ENCODE results near the gene CDC42SE2.
"Not testable (repeated sequence)": the region's sequence is repeated elsewhere in the genome, so short reads cannot be mapped to it uniquely, and the experiment has no call there.

CDC42SE2 gene

DNA sequence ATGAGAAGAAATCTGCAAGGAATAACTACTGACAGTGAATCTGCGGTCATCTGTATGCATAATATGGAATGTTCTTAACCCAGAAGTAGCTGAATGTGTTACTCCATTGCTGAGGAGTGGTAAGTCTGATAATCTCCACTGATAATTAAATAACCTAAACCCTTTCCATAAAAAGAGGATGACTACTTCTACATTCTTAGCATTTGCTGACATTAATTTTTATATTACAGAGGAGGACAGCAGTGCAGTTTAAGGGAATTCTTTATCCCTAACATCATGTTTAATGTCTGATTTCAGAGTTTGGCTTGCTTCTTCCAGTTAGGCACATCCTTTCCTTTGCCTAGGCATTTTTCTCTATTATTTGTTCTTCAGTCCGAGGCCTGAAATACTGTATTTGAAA lies 52.2 kb downstream of the CDC42SE2 start:
- H3K4me1 ChIP-seq (ENCODE audit: control insufficient read depth, insufficient read depth, low read length): peaks cover 4% of the 10 kb centered on the region
- H3K4me3 ChIP-seq (ENCODE audit: low read length): no peak overlapping the region
- H3K27ac ChIP-seq (ENCODE audit: low read depth, low read length): no peak overlapping the region
- H3K36me3 ChIP-seq (ENCODE audit: control insufficient read depth, insufficient read depth, low read length): peaks cover 2% of the 10 kb centered on the region
- no peak overlapping the region for H3K9ac ChIP-seq (ENCODE audit: low read length)
- no peaks in the 10 kb centered on the region for H3K27me3 ChIP-seq (ENCODE audit: control insufficient read depth, insufficient read depth, low read length)

DNA sequence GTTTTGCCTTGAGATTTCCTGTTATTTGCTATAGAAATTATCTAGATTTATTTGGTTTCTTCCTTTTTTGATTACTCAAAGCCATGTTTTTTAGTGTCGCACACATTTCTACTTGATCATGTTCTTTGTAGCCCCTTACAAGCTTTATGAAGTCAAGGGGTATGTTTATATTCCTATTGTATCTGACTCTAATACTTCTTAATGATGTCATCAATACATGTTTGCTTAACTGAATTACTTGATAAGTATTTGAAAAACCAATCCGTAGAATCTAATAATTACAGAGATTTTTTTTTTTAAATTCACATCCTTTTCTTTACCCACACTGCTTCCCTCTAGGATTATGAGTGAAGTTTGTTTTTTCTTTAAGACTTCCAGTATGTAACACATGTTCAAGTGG lies 53.0 kb downstream of the CDC42SE2 start:
- Histone ChIP-seq H3K27me3 (ENCODE audit: control insufficient read depth, insufficient read depth, low read length) (no peaks in the 10 kb centered on the region), H3K27ac (ENCODE audit: low read depth, low read length) (no peak overlapping the region), H3K9ac (ENCODE audit: low read length) (no peak overlapping the region), H3K4me1 (ENCODE audit: control insufficient read depth, insufficient read depth, low read length) (peaks cover 4% of the 10 kb centered on the region), H3K4me3 (ENCODE audit: low read length) (no peak overlapping the region), H3K36me3 (ENCODE audit: control insufficient read depth, insufficient read depth, low read length) (peaks cover 2% of the 10 kb centered on the region)

DNA sequence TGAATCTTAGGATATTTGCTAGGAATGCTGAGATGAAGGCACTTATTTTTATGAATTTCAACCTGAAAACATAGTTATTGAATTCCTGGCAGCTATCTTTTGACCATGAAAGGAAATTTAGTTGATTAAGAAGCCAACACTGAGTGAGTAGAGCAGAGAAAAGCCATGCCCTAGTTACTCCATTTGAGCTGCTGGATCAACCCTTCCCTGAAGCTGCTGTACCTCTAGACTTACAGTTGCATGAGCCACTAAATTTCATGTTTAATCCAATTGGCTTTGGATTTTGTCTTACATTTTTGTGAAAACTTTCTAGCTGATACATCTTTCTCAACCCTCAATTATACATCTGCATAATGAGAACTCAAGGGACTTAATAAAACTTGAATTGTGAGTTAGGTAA lies 54.6 kb downstream of the CDC42SE2 start:
- peaks cover 4% of the 10 kb centered on the region for H3K4me1 ChIP-seq (ENCODE audit: control insufficient read depth, insufficient read depth, low read length)
- no peak overlapping the region for H3K9ac ChIP-seq (ENCODE audit: low read length)
- H3K4me3 ChIP-seq (ENCODE audit: low read length): no peak overlapping the region
- no peak overlapping the region for H3K27ac ChIP-seq (ENCODE audit: low read depth, low read length)
- no peaks in the 10 kb centered on the region for H3K27me3 ChIP-seq (ENCODE audit: control insufficient read depth, insufficient read depth, low read length)
- H3K36me3 ChIP-seq (ENCODE audit: control insufficient read depth, insufficient read depth, low read length): peaks cover 2% of the 10 kb centered on the region

DNA sequence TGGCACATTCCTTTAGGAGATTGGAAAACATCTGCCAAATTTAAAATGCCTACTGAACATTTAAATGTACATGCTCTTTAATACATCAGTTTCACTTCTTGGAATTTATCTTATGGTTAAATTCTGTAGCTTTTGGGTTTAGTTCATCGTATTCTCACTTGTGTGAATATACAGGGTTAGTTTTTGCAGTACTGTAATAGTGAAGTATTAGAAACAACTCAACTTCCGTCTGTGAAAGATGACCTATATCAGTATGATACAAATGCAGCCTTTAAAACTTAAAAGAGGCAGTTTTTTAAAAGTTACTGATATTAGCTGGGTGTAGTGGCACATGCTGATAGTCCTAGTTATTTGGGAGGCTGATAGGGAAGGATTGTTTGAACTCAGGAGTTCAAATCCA lies 57.2 kb downstream of the CDC42SE2 start:
- H3K4me1 ChIP-seq (ENCODE audit: control insufficient read depth, insufficient read depth, low read length): peaks cover 4% of the 10 kb centered on the region

DNA sequence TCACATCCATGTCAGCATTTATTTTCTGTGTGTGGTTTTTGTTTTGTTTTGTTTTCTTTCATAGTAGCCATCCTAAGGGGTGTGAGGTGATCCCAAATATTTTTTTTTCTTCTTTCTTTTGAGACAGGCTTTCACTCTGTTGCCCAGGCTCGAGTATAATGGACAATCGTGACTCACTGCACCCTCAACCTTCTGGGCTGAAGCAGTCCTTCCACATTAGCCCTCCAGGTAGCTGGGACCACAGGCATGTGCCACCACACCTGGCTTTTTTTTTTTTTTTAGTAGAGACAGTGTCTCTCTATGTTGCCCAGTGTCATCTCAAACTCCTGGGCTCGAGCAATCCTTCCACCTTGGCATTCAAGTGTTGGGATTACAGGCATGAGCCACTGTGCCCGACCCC lies 59.1 kb downstream of the CDC42SE2 start:
- Histone ChIP-seq H3K27me3 (ENCODE audit: control insufficient read depth, insufficient read depth, low read length) (no peaks in the 10 kb centered on the region), H3K4me3 (ENCODE audit: low read length) (no peak overlapping the region)

More for the DNA sequence above, 57.2 kb downstream of the CDC42SE2 start:
- Histone ChIP-seq H3K36me3 (ENCODE audit: control insufficient read depth, insufficient read depth, low read length) (peaks cover 2% of the 10 kb centered on the region), H3K27ac (ENCODE audit: low read depth, low read length) (no peak overlapping the region), H3K27me3 (ENCODE audit: control insufficient read depth, insufficient read depth, low read length) (no peaks in the 10 kb centered on the region), H3K9ac (ENCODE audit: low read length) (no peak overlapping the region), H3K4me3 (ENCODE audit: low read length) (no peak overlapping the region)

DNA sequence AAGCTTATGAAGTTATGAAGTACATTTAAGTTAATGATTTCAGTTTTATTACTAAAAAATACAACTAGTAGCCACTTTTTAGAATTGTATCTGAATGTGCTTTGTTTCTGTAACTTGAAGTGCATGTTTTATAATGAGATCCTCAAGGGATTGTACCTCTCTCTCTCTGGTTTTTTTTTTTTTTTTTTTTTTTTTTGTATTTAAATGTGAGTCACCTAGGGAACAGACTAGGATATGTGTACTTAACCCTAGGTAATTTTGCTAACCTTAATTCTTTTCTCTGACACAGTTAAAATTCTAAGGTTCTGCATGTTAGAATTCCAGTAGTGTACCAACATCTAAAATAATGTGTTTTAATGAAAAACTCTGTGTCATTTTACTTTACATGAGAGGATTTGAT lies 59.5 kb downstream of the CDC42SE2 start:
- Histone ChIP-seq H3K4me3 (ENCODE audit: low read length) (no peak overlapping the region), H3K9ac (ENCODE audit: low read length) (no peak overlapping the region), H3K4me1 (ENCODE audit: control insufficient read depth, insufficient read depth, low read length) (peaks cover 4% of the 10 kb centered on the region), H3K27me3 (ENCODE audit: control insufficient read depth, insufficient read depth, low read length) (no peaks in the 10 kb centered on the region), H3K36me3 (ENCODE audit: control insufficient read depth, insufficient read depth, low read length) (peaks cover 1% of the 10 kb centered on the region), H3K27ac (ENCODE audit: low read depth, low read length) (no peak overlapping the region)

More for the DNA sequence above, 59.1 kb downstream of the CDC42SE2 start:
- Histone ChIP-seq H3K27ac (ENCODE audit: low read depth, low read length) (no peak overlapping the region), H3K4me1 (ENCODE audit: control insufficient read depth, insufficient read depth, low read length) (peaks cover 4% of the 10 kb centered on the region), H3K9ac (ENCODE audit: low read length) (no peak overlapping the region), H3K36me3 (ENCODE audit: control insufficient read depth, insufficient read depth, low read length) (peaks cover 2% of the 10 kb centered on the region)

DNA sequence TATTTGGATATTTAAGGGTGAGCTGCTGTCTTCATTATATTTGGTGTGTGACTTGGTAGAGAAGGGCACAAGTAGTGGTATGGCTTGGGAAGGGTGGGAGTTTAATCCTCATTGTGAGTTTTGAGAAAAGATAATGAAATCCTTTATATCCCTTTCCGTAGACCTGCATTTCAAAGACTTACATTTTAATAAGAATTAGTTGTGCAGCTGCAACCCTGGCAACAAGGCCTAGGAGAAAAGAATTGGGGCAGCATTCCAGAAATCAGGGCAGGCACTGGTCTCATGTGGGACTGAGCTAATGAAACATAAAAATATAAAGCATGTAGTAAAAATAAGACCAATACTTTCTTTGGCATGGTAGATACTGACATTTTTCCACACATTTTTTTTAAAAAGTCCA lies 60.5 kb downstream of the CDC42SE2 start:
- H3K4me3 ChIP-seq (ENCODE audit: low read length): no peak overlapping the region
- no peak overlapping the region for H3K9ac ChIP-seq (ENCODE audit: low read length)
- H3K36me3 ChIP-seq (ENCODE audit: control insufficient read depth, insufficient read depth, low read length): no peaks in the 10 kb centered on the region
- H3K27me3 ChIP-seq (ENCODE audit: control insufficient read depth, insufficient read depth, low read length): no peaks in the 10 kb centered on the region
- H3K27ac ChIP-seq (ENCODE audit: low read depth, low read length): no peak overlapping the region
- peaks cover 4% of the 10 kb centered on the region for H3K4me1 ChIP-seq (ENCODE audit: control insufficient read depth, insufficient read depth, low read length)

DNA sequence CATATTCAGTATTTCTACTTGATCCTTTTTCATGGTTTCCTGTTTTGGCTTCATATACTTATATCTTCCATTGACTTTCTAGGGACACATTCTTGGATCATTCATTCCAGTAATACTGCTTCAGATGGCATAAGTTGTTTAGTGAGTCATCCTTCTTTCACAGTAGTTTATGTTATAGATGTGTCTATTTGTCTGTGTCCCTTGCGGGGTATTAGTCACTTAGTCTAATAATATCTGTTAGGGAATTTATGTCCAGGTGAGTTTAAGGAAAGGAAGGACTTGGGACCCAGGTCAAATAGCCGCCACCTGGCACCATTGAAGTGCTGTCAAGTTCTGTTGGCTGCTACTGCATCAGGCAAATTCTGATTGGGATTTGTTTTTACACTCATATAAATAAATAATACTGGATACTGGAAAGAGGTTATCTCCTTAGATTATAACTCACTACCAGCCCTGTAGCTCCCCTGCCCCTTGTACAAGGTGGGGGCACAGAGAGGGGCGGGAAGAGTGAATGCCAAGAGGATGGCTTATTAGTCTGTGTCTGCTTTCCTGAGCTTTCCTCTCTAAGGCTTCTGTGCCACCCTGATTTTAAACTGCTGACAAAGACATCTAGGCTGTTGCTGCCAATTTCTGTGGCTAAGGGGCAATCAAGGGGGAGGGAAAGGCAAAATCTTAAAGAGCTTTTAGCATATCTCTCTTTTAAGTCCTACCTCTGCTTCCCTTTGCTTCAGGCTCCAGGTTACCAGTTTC lies 64.9 kb downstream of the CDC42SE2 start:
- no peak overlapping the region for H3K4me3 ChIP-seq (ENCODE audit: low read length)
- H3K9ac ChIP-seq (ENCODE audit: low read length): no peak overlapping the region
- H3K36me3 ChIP-seq (ENCODE audit: control insufficient read depth, insufficient read depth, low read length): no peaks in the 10 kb centered on the region
- H3K27me3 ChIP-seq (ENCODE audit: control insufficient read depth, insufficient read depth, low read length): no peaks in the 10 kb centered on the region
- H3K27ac ChIP-seq (ENCODE audit: low read depth, low read length): no peak overlapping the region
- peaks cover 4% of the 10 kb centered on the region for H3K4me1 ChIP-seq (ENCODE audit: control insufficient read depth, insufficient read depth, low read length)

DNA sequence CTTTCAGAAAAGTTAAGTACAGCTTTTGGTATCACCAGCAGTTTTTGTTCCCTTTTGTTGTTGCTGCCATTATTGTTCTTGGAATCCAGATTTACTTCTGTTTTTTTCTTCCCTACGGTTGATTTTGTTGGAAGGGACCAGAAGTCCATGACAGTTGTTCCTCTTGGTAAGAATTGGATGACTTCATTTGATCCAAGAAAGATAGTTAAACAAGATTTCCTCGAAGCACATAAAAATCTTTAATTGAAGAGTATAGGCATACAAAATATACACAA lies 65.4 kb downstream of the CDC42SE2 start:
- H3K4me1 ChIP-seq (ENCODE audit: control insufficient read depth, insufficient read depth, low read length): peaks cover 2% of the 10 kb centered on the region
- no peaks in the 10 kb centered on the region for H3K36me3 ChIP-seq (ENCODE audit: control insufficient read depth, insufficient read depth, low read length)
- H3K27me3 ChIP-seq (ENCODE audit: control insufficient read depth, insufficient read depth, low read length): no peaks in the 10 kb centered on the region

DNA sequence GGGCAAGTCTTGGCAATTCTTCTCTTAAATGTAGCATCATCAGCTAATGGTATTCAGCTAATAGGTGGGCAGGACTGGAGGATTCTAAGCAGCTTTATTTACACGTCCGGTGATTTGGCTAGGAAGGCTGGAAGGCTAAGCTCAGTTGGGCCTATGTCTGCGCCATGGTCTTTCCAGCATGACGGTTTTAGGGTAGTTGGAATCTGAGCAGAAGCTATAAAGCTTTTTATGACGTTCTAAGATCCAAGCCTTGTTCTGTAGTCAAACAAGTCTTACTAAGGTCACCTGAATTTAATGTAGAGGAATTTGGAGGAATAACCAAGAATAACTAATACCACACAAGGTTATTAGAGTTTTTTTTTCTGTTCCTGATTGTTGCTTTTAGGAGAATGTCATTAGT lies 66.2 kb downstream of the CDC42SE2 start:
- Histone ChIP-seq H3K27me3 (ENCODE audit: control insufficient read depth, insufficient read depth, low read length) (no peaks in the 10 kb centered on the region), H3K4me1 (ENCODE audit: control insufficient read depth, insufficient read depth, low read length) (no peaks in the 10 kb centered on the region), H3K4me3 (ENCODE audit: low read length) (no peak overlapping the region), H3K27ac (ENCODE audit: low read depth, low read length) (no peak overlapping the region), H3K36me3 (ENCODE audit: control insufficient read depth, insufficient read depth, low read length) (no peaks in the 10 kb centered on the region), H3K9ac (ENCODE audit: low read length) (no peak overlapping the region)

More for the DNA sequence above, 65.4 kb downstream of the CDC42SE2 start:
- Histone ChIP-seq H3K4me3 (ENCODE audit: low read length) (no peak overlapping the region), H3K9ac (ENCODE audit: low read length) (no peak overlapping the region), H3K27ac (ENCODE audit: low read depth, low read length) (no peak overlapping the region)

DNA sequence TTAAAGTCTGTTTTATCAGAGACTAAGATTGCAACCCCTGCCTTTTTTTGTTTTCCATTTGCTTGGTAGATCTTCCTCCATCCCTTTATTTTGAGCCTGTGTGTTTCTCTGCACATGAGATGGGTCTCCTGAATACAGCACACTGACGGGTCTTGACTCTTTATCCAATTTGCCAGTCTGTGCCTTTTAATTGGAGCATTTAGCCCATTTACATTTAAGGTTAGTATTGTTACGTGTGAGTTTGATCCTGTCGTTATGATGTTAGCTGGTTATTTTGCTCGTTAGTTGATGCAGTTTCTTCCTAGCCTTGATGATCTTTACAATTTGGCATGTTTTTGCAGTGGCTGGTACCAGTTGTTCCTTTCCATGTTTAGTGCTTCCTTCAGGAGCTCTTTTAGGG lies 71.9 kb downstream of the CDC42SE2 start:
- H3K27me3 ChIP-seq (ENCODE audit: control insufficient read depth, insufficient read depth, low read length); H3K4me1 ChIP-seq (ENCODE audit: control insufficient read depth, insufficient read depth, low read length); H3K4me3 ChIP-seq (ENCODE audit: low read length); H3K36me3 ChIP-seq (ENCODE audit: control insufficient read depth, insufficient read depth, low read length); H3K27ac ChIP-seq (ENCODE audit: low read depth, low read length); H3K9ac ChIP-seq (ENCODE audit: low read length): not testable (repeated sequence)

DNA sequence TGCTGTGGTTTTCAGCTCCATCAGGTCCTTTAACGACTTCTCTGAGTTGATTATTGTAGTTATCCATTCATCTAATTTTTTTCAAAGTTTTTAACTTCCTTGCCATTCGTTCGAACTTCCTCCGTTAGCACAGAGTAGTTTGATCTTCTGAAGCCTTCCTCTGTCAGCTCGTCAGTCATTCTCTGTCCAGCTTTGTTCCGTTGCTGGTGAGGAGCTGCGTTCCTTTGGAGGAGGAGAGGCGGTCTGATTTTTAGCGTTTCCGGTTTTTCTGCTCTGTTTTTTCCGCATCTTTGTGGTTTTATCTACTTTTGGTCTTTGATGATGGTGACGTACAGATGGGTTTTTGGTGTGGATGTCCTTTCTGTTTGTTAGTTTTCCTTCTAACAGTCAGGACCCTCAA lies 72.9 kb downstream of the CDC42SE2 start:
- not testable (repeated sequence) for H3K4me1 ChIP-seq (ENCODE audit: control insufficient read depth, insufficient read depth, low read length); H3K9ac ChIP-seq (ENCODE audit: low read length); H3K4me3 ChIP-seq (ENCODE audit: low read length); H3K36me3 ChIP-seq (ENCODE audit: control insufficient read depth, insufficient read depth, low read length); H3K27ac ChIP-seq (ENCODE audit: low read depth, low read length); H3K27me3 ChIP-seq (ENCODE audit: control insufficient read depth, insufficient read depth, low read length)

DNA sequence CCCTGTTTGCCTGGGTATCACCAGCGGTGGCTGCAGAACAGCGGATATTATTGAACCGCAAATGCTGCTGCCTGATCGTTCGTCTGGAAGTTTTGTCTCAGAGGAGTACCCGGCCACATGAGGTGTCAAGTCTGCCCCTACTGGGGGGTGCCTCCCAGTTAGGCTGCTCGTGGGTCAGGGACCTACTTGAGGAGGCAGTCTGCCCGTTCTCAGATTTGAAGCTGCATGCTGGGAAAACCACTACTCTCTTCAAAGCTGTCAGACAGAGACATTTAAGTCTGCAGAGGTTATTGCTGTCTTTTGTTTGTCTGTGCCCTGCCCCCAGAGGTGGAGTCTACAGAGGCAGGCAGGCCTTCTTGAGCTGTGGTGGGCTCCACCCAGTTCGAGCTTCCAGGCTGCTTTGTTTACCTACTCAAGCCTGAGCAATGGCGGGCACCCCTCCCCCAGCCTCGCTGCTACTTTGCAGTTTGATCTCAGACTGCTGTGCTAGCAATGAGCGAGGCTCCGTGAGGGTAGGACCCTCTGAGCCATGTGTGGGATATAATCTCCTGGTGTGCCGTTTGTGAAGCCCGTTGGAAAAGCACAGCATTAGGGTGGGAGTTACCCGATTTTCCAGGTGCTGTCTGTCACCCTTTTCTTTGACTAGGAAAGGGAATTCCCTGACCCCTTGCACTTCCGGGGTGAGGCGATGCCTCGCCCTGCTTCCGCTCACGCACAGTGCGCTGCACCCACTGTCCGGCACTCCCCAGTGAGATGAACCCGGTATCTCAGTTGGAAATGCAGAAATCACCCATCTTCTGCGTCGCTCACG lies 73.6 kb downstream of the CDC42SE2 start:
- not testable (repeated sequence) for H3K36me3 ChIP-seq (ENCODE audit: control insufficient read depth, insufficient read depth, low read length); H3K9ac ChIP-seq (ENCODE audit: low read length); H3K27me3 ChIP-seq (ENCODE audit: control insufficient read depth, insufficient read depth, low read length); H3K27ac ChIP-seq (ENCODE audit: low read depth, low read length); H3K4me1 ChIP-seq (ENCODE audit: control insufficient read depth, insufficient read depth, low read length); H3K4me3 ChIP-seq (ENCODE audit: low read length)
